CD4-positive, alpha-beta T cell (primary cell): Measurements from ENCODE around the gene RPIA. TPM values are rescaled to one million over a fixed set of nuclear protein-coding genes. Genes with fewer than 3 reads are reported as not detected.

Experiments
- ATAC-seq: fragments of 200-7000 bp; cut with Tn5 transposase; one replicate; pipeline ENCODE4 v1.10.0; 2022; ENCODE audit warnings: mild to moderate bottlenecking; ENCODE audit not compliant: poor library complexity
- CTCF ChIA-PET: fragments of 350-600 bp; sonication (Branson Sonifier 250); formaldehyde crosslinking; loops from one replicate; lab custom pipeline; 2021; ENCODE audit warnings: antibody characterized with exemption, inconsistent platforms; lab: Charles Lee
- POLR2A ChIA-PET: fragments of 350-600 bp; sonication (Branson Sonifier 250); formaldehyde crosslinking; loops from one replicate; lab custom pipeline; 2021; ENCODE audit warnings: antibody characterized with exemption, inconsistent platforms; lab: Charles Lee
- DNase-seq, 14 experiments: peaks; one replicate each; pipeline ENCODE4 v3.0.0-alpha.2; 2013 to 2020; ENCODE audit warnings: mixed read lengths in 2 of 14
- H3K27ac ChIP-seq, 2 donors: one replicate each; pipeline versions ENCODE4 v1.5.1 to v1.7.0; 2013; ENCODE audit warnings: low read length in 2 of 2, low read depth in 1 of 2, mild to moderate bottlenecking in 1 of 2
- H3K27me3 ChIP-seq, 2 experiments: 1 replicate in 1 of 2; 2 replicates in 1 of 2; pipeline versions ENCODE4 v1.6.1 to v1.7.0; 2013; ENCODE audit warnings: low read length in 2 of 2, control low read depth in 1 of 2, mild to moderate bottlenecking in 1 of 2, moderate library complexity in 1 of 2; ENCODE audit not compliant: insufficient read depth in 2 of 2, control insufficient read depth in 1 of 2
- H3K36me3 ChIP-seq: one replicate; pipeline ENCODE4 v1.6.1; 2013; ENCODE audit warnings: low read length, control low read depth; ENCODE audit not compliant: insufficient read depth
- H3K4me1 ChIP-seq: one replicate; pipeline ENCODE4 v1.6.1; 2013; ENCODE audit warnings: low read length, control low read depth; ENCODE audit not compliant: insufficient read depth
- H3K4me3 ChIP-seq: one replicate; pipeline ENCODE4 v1.5.1; 2013; ENCODE audit warnings: mild to moderate bottlenecking, low read length, moderate library complexity
- H3K9me3 ChIP-seq, 2 experiments: 1 replicate in 1 of 2; 2 replicates in 1 of 2; pipeline versions ENCODE4 v1.6.1 to v1.7.0; 2013; ENCODE audit warnings: low read length in 2 of 2, mild to moderate bottlenecking in 2 of 2, control low read depth in 1 of 2, moderate library complexity in 1 of 2; ENCODE audit not compliant: control insufficient read depth in 1 of 2, insufficient read depth in 1 of 2
- H3K27ac Mint-ChIP-seq: one replicate; pipeline ENCODE4 v1.8.0; 2020; ENCODE audit warnings: mixed read lengths
- H3K27me3 Mint-ChIP-seq: one replicate; pipeline ENCODE4 v1.8.0; 2021; ENCODE audit warnings: mixed read lengths
- H3K36me3 Mint-ChIP-seq: one replicate; pipeline ENCODE4 v1.8.0; 2021; ENCODE audit warnings: low read depth, mixed read lengths
- H3K4me1 Mint-ChIP-seq: one replicate; pipeline ENCODE4 v1.8.0; 2021; ENCODE audit warnings: low read depth, mixed read lengths
- H3K4me3 Mint-ChIP-seq: one replicate; pipeline ENCODE4 v1.8.0; 2020; ENCODE audit warnings: mild to moderate bottlenecking, mixed read lengths
- H3K9me3 Mint-ChIP-seq: one replicate; pipeline ENCODE4 v1.8.0; 2020; ENCODE audit warnings: mixed read lengths
- CTCF ChIP-seq: fragments of 200-600 bp; IDR thresholded peaks from one replicate; pipeline ENCODE4 v1.8.0; 2022; ENCODE audit warnings: antibody characterized with exemption, mild to moderate bottlenecking
- intact Hi-C, 2 experiments: fragments of 100-400 bp; cut with DNase I in 1 of 2; cut with micrococcal nuclease in 1 of 2; formaldehyde crosslinking; loops; one replicate each; pipeline versions ENCODE4 v1.15.1 to v1.9.0; 2023 to 2025; cut with DNase I, micrococcal nuclease
- total RNA-seq, 174 experiments: library from RNA in 2 of 174; stranded (reverse) in 2 of 174; gene quantifications; one replicate each; pipeline ENCODE4 v1.2.3 and lab custom pipeline; 2021 to 2026

Gene RPIA
- total RNA-seq, 2 experiments from 2014 or later: 21.6 to 24.7 TPM

DNA sequence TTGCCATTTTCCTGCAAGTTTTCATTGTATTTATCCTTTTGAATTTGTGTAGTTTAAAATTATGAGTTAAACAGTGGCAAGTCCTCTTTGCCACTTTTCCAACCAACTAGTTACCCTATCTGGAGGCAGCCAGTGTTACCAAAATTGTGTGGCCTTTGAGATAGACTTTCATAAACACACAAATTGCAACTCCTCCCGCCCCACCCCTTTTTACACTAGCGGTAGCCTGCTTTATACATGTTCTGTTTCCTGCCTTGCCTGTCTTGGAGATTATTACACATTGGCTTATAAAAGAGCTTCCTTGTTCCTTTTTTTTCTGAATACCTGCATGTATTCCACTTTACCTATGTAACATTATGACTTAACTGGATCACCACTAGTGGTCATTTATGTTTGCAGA, 56.5 kb downstream of the RPIA start:
- Histone ChIP-seq H3K9me3 (peaks cover 9 to 11% of the 10 kb centered on the region in 2 experiments), H3K36me3 (peaks cover 50% of the 10 kb centered on the region), H3K4me3 (no peak overlapping the region), H3K27ac (no peak overlapping the region), H3K27me3 (no peaks in the 10 kb centered on the region), H3K4me1 (peaks cover 14% of the 10 kb centered on the region)
- ChIA-PET CTCF (interaction anchor here (1.5 kb wide), 1 partner anchor 8 kb away, joined by 7 read pairs; no protein-coding TSS in a partner anchor), POLR2A (interaction anchor here (0.8 to 2.3 kb wide), 2 partner anchors 13 to 56 kb away, joined by 4 to 6 read pairs; partner anchors contain the start of gene RPIA)
- Mint-ChIP-seq H3K27me3 (no peaks in the 10 kb centered on the region), H3K9me3 (peaks cover 11% of the 10 kb centered on the region), H3K27ac (peak overlapping the region; percentile 73), H3K4me1 (peaks cover 55% of the 10 kb centered on the region), H3K4me3 (peak overlapping the region; percentile 52), H3K36me3 (peaks cover 96% of the 10 kb centered on the region)
- intact Hi-C loops: no loop called here
- peak; percentile 41 for ATAC-seq
- no peak for TF ChIP-seq CTCF
- DNase-seq: peak in 1 of 14 experiments; percentile 34

DNA sequence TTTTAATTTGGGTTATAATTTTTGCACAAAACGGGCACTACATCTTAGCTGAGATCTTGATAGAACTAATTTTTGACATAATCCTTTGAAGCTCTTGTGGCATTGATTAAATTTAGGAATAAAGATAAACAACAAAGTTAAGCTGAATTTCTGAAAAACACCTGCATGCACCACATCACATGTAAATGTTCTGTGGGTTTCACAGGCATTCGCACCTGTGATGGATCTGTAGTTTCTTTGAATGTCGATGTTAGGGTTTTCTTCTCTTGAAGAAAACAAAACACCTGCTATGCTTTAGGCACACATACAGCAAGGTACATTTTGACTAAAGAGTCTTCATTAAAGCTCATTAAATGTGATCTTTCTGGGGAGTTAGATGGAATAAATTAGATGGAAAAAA, 60.3 kb downstream of the RPIA start:
- H3K9me3 ChIP-seq: peaks cover 0 to 7% of the 10 kb centered on the region in 2 experiments
- H3K9me3 Mint-ChIP-seq: peaks cover under 1% of the 10 kb centered on the region
- peaks cover 48% of the 10 kb centered on the region for H3K4me1 ChIP-seq
- CTCF ChIA-PET: interaction anchor here (1.4 to 2.2 kb wide), 3 partner anchors 9 to 60 kb away, joined by 3 to 8 read pairs (median 5); partner anchors contain the start of gene RPIA
- peak; percentile 39 for ATAC-seq
- H3K4me3 ChIP-seq: no peak overlapping the region
- H3K36me3 ChIP-seq: peaks cover 29% of the 10 kb centered on the region
- peak overlapping the region in 1 of 2 donors; percentile 66 for H3K27ac ChIP-seq
- no peaks in the 10 kb centered on the region for H3K27me3 Mint-ChIP-seq
- peak overlapping the region; percentile 18 for H3K4me3 Mint-ChIP-seq
- POLR2A ChIA-PET: interaction anchor here (1.0 to 2.0 kb wide), 5 partner anchors 10 to 124 kb away, joined by 3 to 14 read pairs (median 7); partner anchors contain the start of gene RPIA
- H3K4me1 Mint-ChIP-seq: peaks cover 81% of the 10 kb centered on the region
- intact Hi-C loops: loop anchor here in 1 of 2 experiments (10.0 kb wide), 1 partner anchor 57 kb away; the partner anchor contains the start of gene RPIA
- H3K27me3 ChIP-seq: no peaks in the 10 kb centered on the region
- peak overlapping the region; percentile 89 for H3K27ac Mint-ChIP-seq
- no peak for TF ChIP-seq CTCF
- H3K36me3 Mint-ChIP-seq: peaks cover 75% of the 10 kb centered on the region
- peak in 3 of 14 experiments; percentile 23 to 67 (median 52) for DNase-seq

GRCh38 chr2:88753833-88754584, 62.5 kb downstream of the RPIA start:
- Histone ChIP-seq H3K4me1 (peaks cover 44% of the 10 kb centered on the region), H3K27me3 (no peaks in the 10 kb centered on the region), H3K36me3 (peaks cover 15% of the 10 kb centered on the region), H3K27ac (peak overlapping the region; percentile 4 to 22), H3K4me3 (no peak overlapping the region), H3K9me3 (peaks cover 0 to 14% of the 10 kb centered on the region in 2 experiments)
- H3K36me3 Mint-ChIP-seq: peaks cover 59% of the 10 kb centered on the region
- peak overlapping the region; percentile 89 for H3K27ac Mint-ChIP-seq
- H3K4me3 Mint-ChIP-seq: peak overlapping the region; percentile 62
- ChIA-PET POLR2A (interaction anchor here (1.0 to 1.3 kb wide), 3 partner anchors 12 to 126 kb away, joined by 4 to 7 read pairs (median 5); no protein-coding TSS in a partner anchor), CTCF (interaction anchor here (1.6 kb wide), 1 partner anchor 14 kb away, joined by 6 read pairs; no protein-coding TSS in a partner anchor)
- intact Hi-C loops: loop anchor here in 1 of 2 experiments (10.0 kb wide), 1 partner anchor 59 kb away; the partner anchor contains the start of gene RPIA
- TF ChIP-seq CTCF: no peak
- no peaks in the 10 kb centered on the region for H3K27me3 Mint-ChIP-seq
- H3K4me1 Mint-ChIP-seq: peaks cover 64% of the 10 kb centered on the region
- ATAC-seq (peak; percentile 84), DNase-seq (peak in 7 of 14 experiments; percentile 17 to 80 (median 49))
- peaks cover 5% of the 10 kb centered on the region for H3K9me3 Mint-ChIP-seq
